ENCODE measurements around the gene MRGPRD.

MRGPRD gene

GRCh38 chr11:68968306-68969250, 12.2 kb downstream of the MRGPRD start:
- DNase-seq (ENCODE audit: low read depth), result no peak

DNA sequence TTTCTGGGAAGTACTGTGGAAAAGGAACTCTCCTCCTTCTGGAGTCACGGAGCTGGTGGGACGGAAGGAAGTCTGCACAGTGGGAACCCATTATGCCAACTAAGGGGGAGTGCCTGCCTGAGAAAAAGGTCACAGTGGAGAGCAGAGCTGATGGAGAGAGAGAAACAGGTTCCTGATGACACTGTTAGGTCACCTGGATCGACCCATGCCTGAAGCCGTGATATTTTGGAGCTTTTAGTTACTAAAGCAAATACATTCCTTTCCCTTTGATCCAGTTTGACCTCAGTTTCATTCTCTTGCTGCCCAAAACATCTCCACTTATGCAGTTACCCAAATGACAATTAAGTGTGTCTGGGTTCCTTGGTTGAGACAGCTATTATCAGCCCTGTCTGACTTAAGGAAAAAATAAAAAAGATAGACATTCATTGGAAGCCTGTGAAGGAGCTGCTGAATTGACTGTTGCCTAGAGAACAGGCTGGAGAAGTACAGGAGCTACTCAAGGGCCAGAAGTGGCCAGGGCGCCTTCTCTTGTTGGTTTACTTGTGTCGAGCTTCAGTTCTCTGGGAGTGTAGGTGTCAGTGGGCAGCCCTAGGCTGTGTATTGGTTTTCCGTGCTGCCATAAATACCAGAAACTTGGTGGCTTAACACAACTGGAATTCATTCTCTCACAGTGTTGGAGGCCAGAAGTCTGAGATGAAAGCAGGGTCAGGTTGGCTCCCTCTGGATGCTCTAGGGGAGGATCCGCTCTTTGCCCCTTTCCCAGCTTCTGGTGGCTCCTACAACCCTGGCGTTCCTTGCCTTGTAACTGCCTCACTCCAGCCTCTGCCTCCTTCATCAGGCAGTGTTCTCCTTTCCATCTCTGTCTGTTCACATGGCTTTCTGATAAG, 13.6 kb downstream of the MRGPRD start:
- DNase-seq (ENCODE audit: low read depth), result no peak

- no peak for DNase-seq (ENCODE audit: low read depth)
These were observed 14.6 kb downstream of the MRGPRD start for GRCh38 chr11:68965901-68966853.

DNA sequence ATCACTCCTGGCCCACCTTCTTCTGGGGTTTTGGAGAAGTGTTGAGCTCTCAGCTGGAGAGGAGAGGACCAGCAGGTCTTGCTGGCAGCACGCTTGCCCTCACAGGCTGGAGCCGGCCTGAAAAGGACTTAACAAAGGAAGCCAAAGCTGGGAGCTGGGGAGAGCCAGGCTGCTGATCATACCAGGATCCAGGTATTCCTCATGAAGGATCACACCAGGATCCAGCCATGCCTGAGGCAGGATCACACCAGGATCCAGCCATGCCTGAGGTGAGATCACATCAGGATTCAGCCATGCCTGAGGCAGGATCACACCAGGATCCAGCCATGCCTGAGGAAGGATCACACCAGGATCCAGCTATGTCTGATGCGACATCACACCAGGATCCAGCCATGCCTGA, 17.0 kb downstream of the MRGPRD start:
- no peak for DNase-seq (ENCODE audit: low read depth)

- DNase-seq (ENCODE audit: low read depth), result peak; percentile 20
These were observed 18.1 kb downstream of the MRGPRD start for GRCh38 chr11:68962527-68963250.

- no peak for DNase-seq (ENCODE audit: low read depth)
These were observed 19.5 kb downstream of the MRGPRD start for GRCh38 chr11:68961245-68961644.

DNA sequence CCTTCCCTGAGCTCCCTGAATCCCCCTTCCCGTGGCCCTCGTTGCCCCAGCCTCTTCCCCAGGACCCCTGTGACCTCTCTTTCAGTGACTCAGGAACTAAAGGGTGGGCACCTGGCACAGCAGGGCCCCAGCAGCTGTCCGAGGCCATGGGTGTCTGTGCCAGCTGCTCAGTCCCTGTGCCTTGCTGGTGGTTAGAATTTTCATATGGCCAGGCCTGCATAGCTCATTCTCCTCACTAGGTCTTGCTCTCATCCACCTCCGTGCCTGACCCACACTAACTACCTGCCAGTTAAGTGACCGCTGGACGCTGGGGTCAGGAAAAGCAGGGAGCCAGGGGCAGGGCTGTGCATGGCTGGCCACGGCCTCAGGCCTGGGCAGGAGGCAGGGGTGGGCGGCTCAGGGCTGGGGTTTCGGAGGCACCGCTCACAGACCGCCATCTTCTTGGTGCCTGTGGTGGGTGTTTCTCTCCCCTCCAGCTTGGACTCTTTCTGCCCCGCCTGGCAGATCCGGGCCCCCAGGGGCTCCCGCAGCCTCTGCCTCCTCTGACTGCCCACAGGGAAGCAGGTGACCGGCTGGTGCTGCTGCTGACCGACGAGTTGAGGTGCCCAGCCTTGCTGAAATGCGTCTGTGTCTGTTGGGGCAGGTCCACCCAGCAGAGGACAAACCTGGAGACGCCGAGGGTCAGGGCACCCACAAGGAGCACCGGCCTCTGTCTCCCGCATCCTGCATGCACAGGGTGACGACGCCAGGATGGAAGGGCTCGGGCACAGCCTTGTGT, 20.3 kb downstream of the MRGPRD start:
- DNase-seq (ENCODE audit: low read depth), result no peak

DNA sequence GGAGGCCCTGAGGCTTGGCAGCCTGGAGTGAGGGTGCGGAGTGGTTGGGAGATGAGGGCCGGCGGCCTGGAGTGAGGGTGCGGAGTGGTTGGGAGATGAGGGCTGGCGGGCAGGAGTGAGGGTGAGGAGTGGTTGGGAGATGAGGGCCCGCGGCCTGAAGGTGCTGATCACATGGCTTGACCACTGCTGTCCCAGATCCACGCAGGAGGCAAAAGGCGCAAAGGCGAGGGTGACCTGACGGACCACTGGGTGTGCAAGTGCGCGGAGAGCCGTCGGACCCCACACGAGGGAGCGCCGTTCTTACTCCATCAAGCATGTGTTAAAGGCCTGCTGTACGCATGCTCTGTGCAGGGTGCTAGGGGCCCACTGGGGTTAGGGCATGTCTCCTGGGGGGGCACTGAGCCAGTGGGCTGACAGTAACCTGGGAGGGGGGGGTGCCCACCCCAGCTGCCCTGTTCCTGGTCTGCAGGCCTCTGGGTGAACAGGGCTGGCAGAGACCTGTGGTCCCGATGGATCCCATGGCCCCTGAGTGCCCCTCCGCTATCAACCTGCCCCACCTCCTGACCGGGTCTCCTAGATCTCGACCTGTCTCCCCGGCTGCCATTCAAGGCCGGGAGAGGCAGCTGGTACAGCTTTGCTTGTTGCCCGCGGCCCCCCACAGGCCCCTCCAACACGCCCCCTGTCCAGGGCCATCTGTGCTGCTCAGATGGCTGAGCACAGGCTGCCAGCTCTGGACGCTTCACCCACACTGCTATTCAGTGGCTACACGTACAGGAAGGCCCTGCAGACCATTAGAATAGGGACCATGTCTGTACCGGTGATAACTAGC, 21.1 kb downstream of the MRGPRD start:
- no peak for DNase-seq (ENCODE audit: low read depth)

DNA sequence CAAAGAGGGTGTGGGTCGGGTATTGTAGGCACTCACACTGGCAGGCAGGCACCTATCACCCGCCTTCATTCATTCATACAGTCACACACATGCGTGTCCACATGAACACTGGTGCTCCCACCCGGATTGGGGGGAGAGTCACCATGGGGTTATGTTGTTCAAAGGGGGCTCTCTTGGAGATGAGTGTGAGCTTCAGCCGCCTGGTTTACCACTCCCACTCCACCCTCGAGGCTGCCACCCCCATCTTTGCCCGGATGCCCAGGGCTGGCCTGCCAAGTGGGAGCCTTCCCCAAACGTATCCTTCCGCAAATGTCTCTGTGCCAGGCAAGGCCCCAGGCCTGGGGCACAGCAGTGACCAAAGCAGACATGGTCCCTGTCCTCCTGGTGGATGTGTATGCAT, 22.6 kb downstream of the MRGPRD start:
- no peak for DNase-seq (ENCODE audit: low read depth)

DNA sequence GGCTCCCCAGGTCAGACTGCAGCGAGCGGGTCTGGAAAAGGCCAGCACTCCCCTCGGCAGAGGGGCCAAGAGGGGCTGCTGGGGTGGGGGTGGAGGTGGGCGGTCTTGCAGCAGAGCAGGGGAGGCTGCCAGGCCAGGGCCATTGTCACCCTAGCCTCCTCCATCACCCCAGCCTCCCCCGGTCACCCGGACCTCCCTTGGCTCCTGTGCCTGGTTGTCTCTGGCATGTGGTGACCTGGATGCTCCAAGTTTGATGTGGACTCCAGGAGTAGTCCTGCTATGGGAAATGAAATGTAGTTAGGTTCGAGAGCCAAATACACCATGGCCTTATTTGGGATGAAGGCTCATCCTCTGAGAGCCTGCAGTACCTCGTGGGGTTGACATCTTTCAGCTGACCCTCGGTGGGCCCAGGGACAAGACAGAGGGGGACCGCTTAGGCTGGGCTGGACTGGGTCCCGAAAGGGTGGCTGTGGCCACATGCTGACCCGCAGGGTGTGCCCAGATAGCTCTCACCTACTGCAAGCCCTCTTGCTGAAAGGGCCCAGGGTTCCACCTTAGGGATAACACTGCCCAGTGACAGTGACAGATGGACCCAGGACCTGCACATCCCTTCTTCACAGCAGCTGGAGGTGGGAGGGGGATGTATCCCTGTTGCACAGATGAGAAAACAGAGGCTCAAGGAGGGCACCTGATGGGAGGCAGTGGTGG, 24.1 kb downstream of the MRGPRD start:
- no peak for DNase-seq (ENCODE audit: low read depth)

GRCh38 chr11:68956142-68956541, 24.6 kb downstream of the MRGPRD start:
- no peak for DNase-seq (ENCODE audit: low read depth)

DNA sequence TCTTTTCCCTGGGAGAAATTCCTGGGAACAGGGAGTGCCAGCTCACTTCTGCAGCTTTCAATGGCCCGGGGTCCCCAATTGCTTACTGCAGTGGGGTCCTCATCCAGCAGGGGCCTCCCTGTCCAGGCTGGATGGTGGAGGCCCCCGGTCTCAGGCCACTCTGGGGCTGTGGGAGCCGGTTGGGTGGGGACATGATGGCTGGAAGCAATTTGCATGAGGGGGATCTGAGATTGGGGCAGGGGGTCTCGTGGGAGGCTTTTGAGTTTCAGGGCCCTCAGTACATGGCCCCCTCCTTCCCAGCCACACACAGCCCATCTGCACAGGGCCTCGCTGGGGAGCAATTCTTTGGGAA, 25.2 kb downstream of the MRGPRD start:
- DNase-seq (ENCODE audit: low read depth), result no peak

GRCh38 chr11:68954836-68955606, 25.8 kb downstream of the MRGPRD start:
- no peak for DNase-seq (ENCODE audit: low read depth)

DNA sequence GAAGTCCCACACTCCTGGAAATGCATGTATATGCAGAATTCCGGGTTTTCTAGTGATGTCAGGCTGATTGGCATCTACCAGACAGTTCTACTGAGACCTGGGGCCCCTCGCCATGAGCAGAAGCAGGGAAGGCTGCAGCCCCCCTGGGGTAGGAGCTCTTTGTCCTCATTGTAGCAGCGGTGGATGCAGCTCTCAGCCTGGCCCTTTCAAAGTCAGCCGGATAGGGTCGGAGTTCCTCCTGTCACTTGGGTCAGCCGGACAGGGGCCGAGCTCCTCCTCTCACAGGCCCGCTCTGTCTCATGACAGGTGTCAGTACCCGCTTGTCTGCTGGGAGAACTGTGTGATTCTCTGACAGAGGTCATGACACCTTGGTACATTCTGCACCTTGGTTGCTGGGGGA, 30.0 kb downstream of the MRGPRD start:
- DNase-seq (ENCODE audit: low read depth), result no peak

DNA sequence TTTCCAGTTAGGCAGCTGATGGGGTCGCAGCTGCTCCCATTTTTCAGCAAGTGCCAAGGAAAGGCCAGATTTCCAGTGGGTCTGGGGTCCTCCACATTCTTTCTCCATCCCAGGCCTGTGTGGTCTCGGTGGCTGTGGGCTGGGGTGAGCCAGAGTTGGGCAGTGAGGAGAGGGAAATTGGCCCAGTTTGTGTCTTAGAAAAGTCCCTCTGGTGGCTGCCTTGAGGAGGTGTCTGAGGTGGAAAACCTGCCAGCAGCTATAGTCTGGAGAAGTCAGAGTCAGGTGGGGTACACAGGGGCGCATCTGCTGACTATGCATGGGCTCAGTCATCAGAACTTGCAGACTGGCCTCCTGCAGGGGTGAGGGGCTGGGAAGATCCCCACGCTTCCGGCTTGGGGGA, 30.5 kb downstream of the MRGPRD start:
- DNase-seq (ENCODE audit: low read depth), result no peak

DNA sequence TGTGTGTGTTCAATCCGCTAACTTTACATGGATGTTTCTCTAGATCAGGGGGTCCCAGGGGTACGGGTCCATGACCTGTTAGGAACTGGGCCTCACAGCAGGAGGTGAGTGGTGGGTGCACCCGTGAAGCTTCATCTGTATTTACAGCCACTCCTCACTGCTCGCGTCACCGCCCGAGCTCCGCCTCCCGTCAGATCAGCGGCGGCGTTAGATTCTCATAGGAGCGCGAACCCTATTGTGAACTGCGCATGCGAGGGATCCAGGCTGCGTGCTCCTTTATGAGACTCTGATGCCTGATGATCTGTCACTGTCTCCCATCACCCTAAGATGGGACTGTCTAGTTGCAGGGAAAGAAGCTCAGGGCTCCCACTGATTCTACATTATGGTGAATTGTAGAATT, 31.9 kb downstream of the MRGPRD start:
- no peak for DNase-seq (ENCODE audit: low read depth)

- no peak for DNase-seq (ENCODE audit: low read depth)
These were observed 32.3 kb downstream of the MRGPRD start for GRCh38 chr11:68948496-68948895.

DNA sequence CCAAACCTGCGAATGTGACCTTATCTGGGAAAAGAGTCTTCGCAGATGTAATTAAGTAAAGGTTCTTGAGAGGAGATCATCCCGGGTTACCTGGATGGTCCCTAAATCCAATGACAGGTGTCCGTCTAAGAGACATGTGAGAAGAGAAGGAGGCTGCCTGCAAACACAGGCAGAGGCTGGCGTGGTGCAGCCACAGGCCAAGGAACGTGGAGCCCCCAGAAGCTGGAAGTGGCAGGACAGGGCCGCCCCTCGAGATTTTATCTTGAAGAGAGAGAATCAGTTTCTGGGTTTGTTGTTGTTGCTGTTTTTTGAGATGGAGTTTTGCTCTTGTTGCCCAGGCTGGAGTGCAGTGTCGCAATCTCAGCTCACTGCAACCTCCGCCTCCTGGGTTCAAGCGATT, 33.6 kb downstream of the MRGPRD start:
- DNase-seq (ENCODE audit: low read depth), result no peak

Data from activated T-helper 1 cell treated with Interleukin-2 at 50 U/mL for 16 hours (primary cell).